Esophagus squamous epithelium (tissue), 5 donors: ENCODE data around the gene DUSP5. TPM values are rescaled to one million over a fixed set of nuclear protein-coding genes. Genes with fewer than 3 reads are reported as not detected.
A peak's percentile ranks its signal among the peaks of the same experiment; 100 is the strongest.

ENCODE experiments used
- DNase-seq: peaks from one replicate; lab custom pipeline; 2025; lab: John Stamatoyannopoulos, UW
- H3K27ac ChIP-seq, 4 donors: fragments of 200-600 bp; sonication (generic); one replicate each; pipeline ENCODE4 v1.5.1; 2016 to 2019; ENCODE audit warnings: mild to moderate bottlenecking in 1 of 4
- H3K27me3 ChIP-seq, 4 donors: fragments of 200-600 bp; sonication (generic); 1 replicate in 3 of 4; 2 replicates in 1 of 4; pipeline versions ENCODE4 v1.5.1 to v1.6.0; 2017 to 2021; ENCODE audit warnings: antibody characterized with exemption in 1 of 4
- H3K36me3 ChIP-seq, 3 donors: fragments of 200-600 bp; sonication (generic); one replicate each; pipeline ENCODE4 v1.5.1; 2016 to 2019
- H3K4me1 ChIP-seq, 3 donors: fragments of 200-600 bp; sonication (generic); one replicate each; pipeline ENCODE4 v1.5.1; 2017 to 2019
- H3K4me3 ChIP-seq, 4 donors: fragments of 200-600 bp; sonication (generic); 1 replicate in 3 of 4; 2 replicates in 1 of 4; pipeline ENCODE4 v1.5.1; 2016 to 2019; ENCODE audit warnings: mild to moderate bottlenecking in 2 of 4, moderate library complexity in 1 of 4
- H3K9me3 ChIP-seq, 3 donors: fragments of 200-600 bp; sonication (generic); one replicate each; pipeline ENCODE4 v1.5.1; 2016 to 2019
- POLR2A ChIP-seq, 4 donors: fragments of 450-650 bp; IDR thresholded peaks; one replicate each; pipeline ENCODE4 v1.6.1; 2017; ENCODE audit warnings: antibody characterized with exemption in 4 of 4, mild to moderate bottlenecking in 4 of 4, moderate library complexity in 3 of 4
- WGBS, 2 donors: methylation state at CpG; one replicate each; pipeline ENCODE4 v1.1.5; 2018; 5-methylcytosine and 5-hydroxymethylcytosine counted together
- intact Hi-C: fragments of 100-400 bp; cut with DNase I; formaldehyde crosslinking; loops from one replicate; pipeline ENCODE4 v1.15.0; 2022
- total RNA-seq, 4 donors: library from RNA; depleted of rRNA; stranded (reverse); fragments of >200 nt; gene quantifications; one replicate each; pipeline ENCODE4 v1.1.0, GENCODE V29; 2016
- TF ChIP-seq, protein P1 (sequence below), 6 experiments: fragments of 450-650 bp in 4 of 6; fragments of 200-600 bp in 2 of 6; sonication (generic) in 2 of 6; IDR thresholded peaks; one replicate each; pipeline ENCODE4 v1.5.1; 2016 to 2019; ENCODE audit warnings: antibody characterized with exemption in 6 of 6, mild to moderate bottlenecking in 4 of 6, moderate library complexity in 4 of 6
- donor health status: DM: yes; HTN: yes; CAD: no.

DUSP5 gene
- total RNA-seq, 4 donors from 2014 or later = 15.0 to 60.6 (median 47.9) TPM

DNA sequence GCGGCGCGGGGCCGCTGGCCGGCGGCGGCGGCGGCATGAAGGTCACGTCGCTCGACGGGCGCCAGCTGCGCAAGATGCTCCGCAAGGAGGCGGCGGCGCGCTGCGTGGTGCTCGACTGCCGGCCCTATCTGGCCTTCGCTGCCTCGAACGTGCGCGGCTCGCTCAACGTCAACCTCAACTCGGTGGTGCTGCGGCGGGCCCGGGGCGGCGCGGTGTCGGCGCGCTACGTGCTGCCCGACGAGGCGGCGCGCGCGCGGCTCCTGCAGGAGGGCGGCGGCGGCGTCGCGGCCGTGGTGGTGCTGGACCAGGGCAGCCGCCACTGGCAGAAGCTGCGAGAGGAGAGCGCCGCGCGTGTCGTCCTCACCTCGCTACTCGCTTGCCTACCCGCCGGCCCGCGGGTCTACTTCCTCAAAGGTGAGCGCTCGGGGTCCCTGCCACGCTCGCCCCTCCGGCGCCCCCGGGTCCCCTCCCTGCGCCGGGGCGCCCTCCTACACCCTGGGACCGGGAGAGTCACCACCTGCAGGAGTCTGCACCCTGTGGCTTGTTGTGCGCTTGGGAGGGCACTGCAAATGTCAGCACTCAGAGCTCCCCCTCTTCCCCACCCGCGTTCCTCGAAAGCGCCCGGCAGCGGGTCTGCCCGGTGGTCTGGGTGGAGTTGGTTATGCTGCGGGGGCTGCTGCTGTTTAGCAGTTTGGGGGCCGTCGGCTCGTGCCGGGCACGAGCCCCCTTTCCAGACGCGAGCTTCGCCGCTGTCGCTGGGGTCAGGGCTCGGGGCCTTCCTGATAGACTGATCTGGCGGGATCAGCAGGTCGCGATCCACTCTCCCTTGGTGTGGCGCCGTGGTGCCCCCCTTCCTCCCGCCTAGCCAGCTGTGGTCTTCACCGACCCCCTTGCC is 627 bp downstream of the DUSP5 start:
- TF ChIP-seq, protein P1, sequence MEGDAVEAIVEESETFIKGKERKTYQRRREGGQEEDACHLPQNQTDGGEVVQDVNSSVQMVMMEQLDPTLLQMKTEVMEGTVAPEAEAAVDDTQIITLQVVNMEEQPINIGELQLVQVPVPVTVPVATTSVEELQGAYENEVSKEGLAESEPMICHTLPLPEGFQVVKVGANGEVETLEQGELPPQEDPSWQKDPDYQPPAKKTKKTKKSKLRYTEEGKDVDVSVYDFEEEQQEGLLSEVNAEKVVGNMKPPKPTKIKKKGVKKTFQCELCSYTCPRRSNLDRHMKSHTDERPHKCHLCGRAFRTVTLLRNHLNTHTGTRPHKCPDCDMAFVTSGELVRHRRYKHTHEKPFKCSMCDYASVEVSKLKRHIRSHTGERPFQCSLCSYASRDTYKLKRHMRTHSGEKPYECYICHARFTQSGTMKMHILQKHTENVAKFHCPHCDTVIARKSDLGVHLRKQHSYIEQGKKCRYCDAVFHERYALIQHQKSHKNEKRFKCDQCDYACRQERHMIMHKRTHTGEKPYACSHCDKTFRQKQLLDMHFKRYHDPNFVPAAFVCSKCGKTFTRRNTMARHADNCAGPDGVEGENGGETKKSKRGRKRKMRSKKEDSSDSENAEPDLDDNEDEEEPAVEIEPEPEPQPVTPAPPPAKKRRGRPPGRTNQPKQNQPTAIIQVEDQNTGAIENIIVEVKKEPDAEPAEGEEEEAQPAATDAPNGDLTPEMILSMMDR (IDR thresholded peaks at IDR 0.05) = peak in 2 of 6 experiments; percentile 13 to 16
- TF ChIP-seq POLR2A (IDR thresholded peaks at IDR 0.05) = no peak
- peaks cover 41 to 72% (median 55%) of the 10 kb centered on the region in 3 donors for H3K4me1 ChIP-seq
- H3K4me3 ChIP-seq = peak overlapping the region; percentile 59 to 78 (median 70)
- H3K27ac ChIP-seq = peak overlapping the region; percentile 84 to 94 (median 91)
- no peaks in the 10 kb centered on the region for H3K36me3 ChIP-seq
- intact Hi-C loops = loop anchor here (5.0 kb wide), 1 partner anchor 141 kb away; no protein-coding TSS in a partner anchor
- WGBS, 2 donors = 5 to 9% methylated on average over 13 to 17 of the region's 107 CpGs
- peaks cover 0 to 9% (median 0%) of the 10 kb centered on the region in 4 donors for H3K27me3 ChIP-seq
- no peaks in the 10 kb centered on the region for H3K9me3 ChIP-seq
- no peak for DNase-seq

DNA sequence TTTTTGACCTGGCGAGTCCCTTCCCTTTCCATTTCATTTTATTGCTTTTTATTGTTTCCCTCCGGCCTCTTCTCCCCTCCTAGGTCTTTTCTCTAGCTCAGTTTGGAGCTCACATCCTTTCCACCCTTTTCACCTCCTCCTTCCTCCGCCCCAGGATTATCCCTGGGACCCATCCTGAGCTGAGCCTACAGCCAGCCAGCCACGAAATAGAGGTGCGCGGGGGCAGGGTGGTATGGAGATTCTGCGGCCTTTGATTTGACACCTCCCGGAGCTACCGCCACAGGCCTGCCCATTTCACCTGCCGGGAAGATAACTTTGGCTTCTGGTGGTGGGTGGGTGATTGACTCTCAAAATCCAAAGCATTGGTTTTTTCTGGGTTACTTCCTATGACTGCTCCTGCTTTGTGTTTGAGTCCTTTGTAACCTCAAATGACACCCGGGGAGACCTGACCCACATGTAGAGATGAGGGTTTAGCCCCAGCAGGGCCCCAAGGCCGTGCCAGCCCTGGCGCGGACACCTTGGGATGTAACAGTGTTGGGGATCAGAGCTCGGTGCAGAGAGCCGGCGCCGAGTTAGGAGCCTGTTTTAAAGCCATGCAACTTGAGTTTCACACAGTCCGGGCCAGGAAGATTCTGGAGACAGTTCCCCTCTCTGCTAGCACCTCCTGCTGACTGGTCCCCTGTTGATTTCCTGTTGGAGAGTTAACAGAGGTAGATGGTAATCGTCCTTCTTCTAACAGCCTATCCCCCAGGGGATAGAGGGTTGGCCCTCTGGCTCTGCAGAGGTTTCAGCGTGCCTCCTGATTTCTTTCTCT is 1.5 kb downstream of the DUSP5 start:
- no peak for DNase-seq
- no peaks in the 10 kb centered on the region for H3K9me3 ChIP-seq
- peak overlapping the region; percentile 84 to 94 (median 91) for H3K27ac ChIP-seq
- TF ChIP-seq, protein P1 (IDR thresholded peaks at IDR 0.05) = peak in 1 of 6 experiments; percentile 23
- peak in 1 of 4 donors; percentile 21 for TF ChIP-seq POLR2A (IDR thresholded peaks at IDR 0.05)
- peaks cover 49 to 80% (median 63%) of the 10 kb centered on the region in 3 donors for H3K4me1 ChIP-seq
- peak overlapping the region; percentile 59 to 78 (median 70) for H3K4me3 ChIP-seq
- no peaks in the 10 kb centered on the region for H3K36me3 ChIP-seq
- 34 to 39% methylated on average over 11 to 12 of the region's 21 CpGs for WGBS, 2 donors
- intact Hi-C loops = loop anchor here (5.0 kb wide), 1 partner anchor 142 kb away; no protein-coding TSS in a partner anchor
- peaks cover 0 to 9% (median 0%) of the 10 kb centered on the region in 4 donors for H3K27me3 ChIP-seq

DNA sequence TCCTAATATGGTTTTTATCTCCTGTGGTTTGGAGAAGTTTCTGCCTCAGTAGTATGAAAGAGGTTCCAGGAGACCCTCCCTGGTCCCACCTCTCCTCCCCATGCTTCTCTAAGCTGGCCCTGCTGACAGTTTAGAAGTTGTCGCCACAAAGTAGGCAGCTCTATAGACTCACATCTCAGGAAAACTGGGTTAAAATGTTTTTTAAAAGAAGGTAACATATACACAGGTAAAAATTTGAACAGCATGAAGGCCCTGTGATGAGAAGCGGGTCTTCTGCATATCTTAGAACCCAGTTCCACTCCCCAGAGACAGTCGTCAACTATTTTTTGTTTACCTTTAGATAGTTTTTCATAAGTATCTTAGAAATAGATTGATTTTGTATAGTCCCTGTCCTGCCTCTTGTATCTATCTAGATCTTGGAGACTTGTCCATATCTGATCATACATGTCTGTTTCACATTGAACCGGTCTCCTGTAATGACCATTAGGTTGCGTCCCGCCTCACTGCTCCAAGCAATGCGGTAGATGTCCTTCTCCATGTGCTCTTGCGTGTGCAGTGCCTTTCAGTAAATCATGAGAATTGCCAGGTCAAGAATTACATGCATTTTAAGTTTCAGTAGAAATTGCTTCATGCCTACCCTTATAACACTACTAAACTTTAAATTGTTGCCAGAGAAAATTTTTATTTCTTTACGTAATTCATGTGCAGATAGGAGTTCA is 2.2 kb downstream of the DUSP5 start:
- TF ChIP-seq POLR2A (IDR thresholded peaks at IDR 0.05) = no peak
- TF ChIP-seq, protein P1 (IDR thresholded peaks at IDR 0.05) = no peak
- peak overlapping the region; percentile 59 to 78 (median 70) for H3K4me3 ChIP-seq
- H3K4me1 ChIP-seq = peaks cover 56 to 88% (median 71%) of the 10 kb centered on the region in 3 donors
- H3K27me3 ChIP-seq = peaks cover 0 to 9% (median 0%) of the 10 kb centered on the region in 4 donors
- intact Hi-C loops = loop anchor here (5.0 kb wide), 1 partner anchor 143 kb away; no protein-coding TSS in a partner anchor
- no peak for DNase-seq
- H3K27ac ChIP-seq = peak overlapping the region; percentile 84 to 94 (median 91)
- H3K36me3 ChIP-seq = no peaks in the 10 kb centered on the region
- H3K9me3 ChIP-seq = no peaks in the 10 kb centered on the region
- WGBS, 2 donors = 84 to 86% methylated on average over 9 of the region's 9 CpGs

DNA sequence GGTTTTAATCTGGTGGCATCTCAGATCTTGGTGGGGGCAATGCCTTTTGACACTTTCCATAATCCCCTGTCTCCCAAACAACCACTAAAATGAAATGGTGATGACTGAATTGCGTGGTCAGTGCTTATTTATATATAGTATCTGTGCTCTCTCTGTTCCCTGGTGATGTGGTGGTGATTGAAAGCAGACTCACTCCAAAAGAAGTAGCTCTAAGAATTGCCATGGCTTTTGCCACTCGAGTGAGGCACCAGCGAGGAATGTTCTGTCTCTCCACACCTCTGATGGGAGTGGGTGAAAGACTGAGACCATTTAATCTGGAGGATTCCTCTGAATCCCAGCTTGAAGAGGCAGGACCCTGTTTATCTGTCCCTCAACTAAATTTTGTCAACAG is 2.8 kb downstream of the DUSP5 start:
- H3K4me3 ChIP-seq = peak overlapping the region; percentile 4 to 72 (median 64)
- H3K4me1 ChIP-seq = peaks cover 56 to 90% (median 72%) of the 10 kb centered on the region in 3 donors
- no peak for DNase-seq
- H3K36me3 ChIP-seq = no peaks in the 10 kb centered on the region
- no peaks in the 10 kb centered on the region for H3K9me3 ChIP-seq
- intact Hi-C loops = no loop called here
- peaks cover 0 to 9% (median 0%) of the 10 kb centered on the region in 4 donors for H3K27me3 ChIP-seq
- no peak for TF ChIP-seq POLR2A (IDR thresholded peaks at IDR 0.05)
- TF ChIP-seq, protein P1 (IDR thresholded peaks at IDR 0.05) = no peak
- peak overlapping the region; percentile 53 to 93 (median 86) for H3K27ac ChIP-seq
- 61 to 71% methylated on average over 3 of the region's 3 CpGs for WGBS, 2 donors
